WTC11 (cell line): ENCODE measurements around the gene SEH1L. TPM values are rescaled to one million over a fixed set of nuclear protein-coding genes. Genes with fewer than 3 reads are reported as not detected.

Source experiments
- ATAC-seq: fragments of 200-7000 bp; cut with Tn5 transposase; 2 replicates; pipeline ENCODE4 v1.10.0; 2021; ENCODE audit warnings: mild to moderate bottlenecking, moderate library complexity
- CTCF ChIA-PET: fragments of 300-600 bp; sonication (Branson Sonifier 250); formaldehyde crosslinking; loops from one replicate; lab custom pipeline; 2021; ENCODE audit warnings: antibody characterized with exemption; lab: Charles Lee
- POLR2A ChIA-PET: fragments of 350-600 bp; sonication (Branson Sonifier 250); formaldehyde crosslinking; loops from one replicate; lab custom pipeline; 2021; ENCODE audit warnings: antibody characterized with exemption; lab: Charles Lee
- DNase-seq: peaks from one replicate; pipeline ENCODE4 v3.0.0; 2021; ENCODE audit warnings: low spot score
- H3K27ac Mint-ChIP-seq: 2 replicates; pipeline ENCODE4 v1.8.0; 2021; ENCODE audit warnings: mixed read lengths
- H3K27me3 Mint-ChIP-seq: 2 replicates; pipeline ENCODE4 v1.8.0; 2021; ENCODE audit warnings: low read depth, mild to moderate bottlenecking, moderate library complexity, mixed read lengths
- H3K36me3 Mint-ChIP-seq: 2 replicates; pipeline ENCODE4 v1.8.0; 2021; ENCODE audit warnings: mixed read lengths
- H3K4me1 Mint-ChIP-seq: 2 replicates; pipeline ENCODE4 v1.8.0; 2022; ENCODE audit warnings: mixed read lengths
- H3K4me3 Mint-ChIP-seq: 2 replicates; pipeline ENCODE4 v1.8.0; 2021; ENCODE audit warnings: mild to moderate bottlenecking, moderate library complexity, mixed read lengths
- H3K9me3 Mint-ChIP-seq: 2 replicates; pipeline ENCODE4 v1.8.0; 2021; ENCODE audit warnings: mixed read lengths
- ATF6 ChIP-seq: sonication (generic); formaldehyde crosslinking; IDR thresholded peaks from 2 replicates; pipeline ENCODE4 v1.8.1; 2023; ENCODE audit warnings: mild to moderate bottlenecking, missing genetic modification reagents
- E2F5 ChIP-seq: sonication (generic); formaldehyde crosslinking; IDR thresholded peaks from 2 replicates; pipeline ENCODE4 v1.8.1; 2022; ENCODE audit warnings: mild to moderate bottlenecking, moderate library complexity, missing genetic modification reagents
- EMX1 ChIP-seq: fragments of 250-450 bp; sonication (Bioruptor Pico); IDR thresholded peaks from 2 replicates; pipeline ENCODE4 v1.8.0; 2021; ENCODE audit warnings: mild to moderate bottlenecking
- FOXP4 ChIP-seq: sonication (generic); formaldehyde crosslinking; IDR thresholded peaks from 2 replicates; pipeline ENCODE4 v1.8.0; 2022; ENCODE audit warnings: mild to moderate bottlenecking, missing genetic modification reagents
- GTF2I ChIP-seq: fragments of 250-450 bp; sonication (Bioruptor Pico); conservative IDR thresholded peaks from 2 replicates; pipeline ENCODE4 v1.4.0; 2021; ENCODE audit warnings: mild to moderate bottlenecking
- HMGXB4 ChIP-seq: sonication (generic); formaldehyde crosslinking; IDR thresholded peaks from 2 replicates; pipeline ENCODE4 v1.8.1; 2023; ENCODE audit warnings: mild to moderate bottlenecking, moderate library complexity, missing genetic modification reagents
- MYBL2 ChIP-seq: sonication (generic); formaldehyde crosslinking; IDR thresholded peaks from 2 replicates; pipeline ENCODE4 v1.8.1; 2023; ENCODE audit warnings: mild to moderate bottlenecking, moderate library complexity, missing genetic modification reagents
- NR1H2 ChIP-seq: sonication (generic); formaldehyde crosslinking; IDR thresholded peaks from 2 replicates; pipeline ENCODE4 v1.9.0; 2021; ENCODE audit warnings: mild to moderate bottlenecking, moderate library complexity, missing genetic modification reagents
- OVOL2 ChIP-seq: fragments of 250-450 bp; sonication (Bioruptor Pico); IDR thresholded peaks from 2 replicates; pipeline ENCODE4 v1.9.0; 2021; ENCODE audit warnings: mild to moderate bottlenecking, borderline replicate concordance
- PRRX2 ChIP-seq: fragments of 250-450 bp; sonication (Bioruptor Pico); IDR thresholded peaks from 2 replicates; pipeline ENCODE4 v1.8.0; 2021; ENCODE audit warnings: mild to moderate bottlenecking
- RELA ChIP-seq: sonication (generic); formaldehyde crosslinking; IDR thresholded peaks from 2 replicates; pipeline ENCODE4 v1.8.1; 2022; ENCODE audit warnings: missing genetic modification reagents, mild to moderate bottlenecking, borderline replicate concordance
- RORB ChIP-seq: fragments of 250-450 bp; sonication (Bioruptor Pico); IDR thresholded peaks from 2 replicates; pipeline ENCODE4 v1.9.0; 2021; ENCODE audit warnings: mild to moderate bottlenecking
- SMAD4 ChIP-seq: sonication (generic); formaldehyde crosslinking; IDR thresholded peaks from 2 replicates; pipeline ENCODE4 v1.8.0; 2022; ENCODE audit warnings: mild to moderate bottlenecking, missing genetic modification reagents
- STAT6 ChIP-seq: sonication (generic); formaldehyde crosslinking; conservative IDR thresholded peaks from 2 replicates; pipeline ENCODE4 v1.8.1; 2023; ENCODE audit warnings: mild to moderate bottlenecking, low read depth, missing genetic modification reagents, moderate library complexity
- TCF7 ChIP-seq: sonication (generic); formaldehyde crosslinking; IDR thresholded peaks from 2 replicates; pipeline ENCODE4 v1.8.0; 2022; ENCODE audit warnings: mild to moderate bottlenecking, low read depth, missing genetic modification reagents, moderate library complexity
- TP53 ChIP-seq: sonication (generic); formaldehyde crosslinking; IDR thresholded peaks from 2 replicates; pipeline ENCODE4 v1.8.1; 2023; ENCODE audit warnings: mild to moderate bottlenecking, missing genetic modification reagents
- ZBTB21 ChIP-seq: sonication (generic); formaldehyde crosslinking; IDR thresholded peaks from 2 replicates; pipeline ENCODE4 v1.8.1; 2023; ENCODE audit warnings: mild to moderate bottlenecking, missing genetic modification reagents, borderline replicate concordance
- ZBTB43 ChIP-seq: sonication (generic); formaldehyde crosslinking; IDR thresholded peaks from 2 replicates; pipeline ENCODE4 v1.8.1; 2023; ENCODE audit warnings: mild to moderate bottlenecking, missing genetic modification reagents
- ZMAT4 ChIP-seq: fragments of 250-450 bp; sonication (Bioruptor Pico); IDR thresholded peaks from 2 replicates; pipeline ENCODE4 v1.9.0; 2021; ENCODE audit warnings: mild to moderate bottlenecking
- ZNF121 ChIP-seq: sonication (generic); formaldehyde crosslinking; IDR thresholded peaks from 2 replicates; pipeline ENCODE4 v1.8.0; 2023; ENCODE audit warnings: missing genetic modification reagents
- ZNF138 ChIP-seq: sonication (generic); formaldehyde crosslinking; conservative IDR thresholded peaks from 2 replicates; pipeline ENCODE4 v1.8.1; 2022; ENCODE audit warnings: mild to moderate bottlenecking, moderate library complexity, missing genetic modification reagents
- ZNF263 ChIP-seq: sonication (generic); formaldehyde crosslinking; IDR thresholded peaks from 2 replicates; pipeline ENCODE4 v1.8.1; 2022; ENCODE audit warnings: low read depth, mild to moderate bottlenecking, moderate library complexity, missing genetic modification reagents
- ZNF317 ChIP-seq: sonication (generic); formaldehyde crosslinking; IDR thresholded peaks from 2 replicates; pipeline ENCODE4 v1.8.1; 2023; ENCODE audit warnings: low read depth, mild to moderate bottlenecking, moderate library complexity, missing genetic modification reagents, borderline replicate concordance
- ZNF416 ChIP-seq: fragments of 250-450 bp; sonication (Bioruptor Pico); IDR thresholded peaks from 2 replicates; pipeline ENCODE4 v1.9.0; 2021; ENCODE audit warnings: mild to moderate bottlenecking, inconsistent platforms
- total RNA-seq: library from RNA; stranded (reverse); gene quantifications from 3 replicates; pipeline ENCODE4 v1.2.3, GENCODE V29; 2021

Gene SEH1L
- total RNA-seq, 1 experiment from 2014 or later = 75.5 TPM

GRCh38 chr18:13017247-13017875, 69.5 kb downstream of the SEH1L start:
- Mint-ChIP-seq H3K27me3 (no peaks in the 10 kb centered on the region), H3K9me3 (no peaks in the 10 kb centered on the region), H3K4me1 (no peaks in the 10 kb centered on the region), H3K36me3 (peaks cover 63% of the 10 kb centered on the region), H3K27ac (no peak overlapping the region), H3K4me3 (no peak overlapping the region)
- no peak for ATAC-seq
- CTCF ChIA-PET = no interaction called here
- POLR2A ChIA-PET = no interaction called here
- TF ChIP-seq MYBL2 (CRISPR knock-in tag) (no peak), GTF2I (no peak), RORB (CRISPR knock-in tag) (no peak), NR1H2 (CRISPR knock-in tag) (no peak), SMAD4 (CRISPR knock-in tag) (no peak), STAT6 (CRISPR knock-in tag) (no peak), OVOL2 (CRISPR knock-in tag) (no peak), ZMAT4 (CRISPR knock-in tag) (no peak)
- DNase-seq = no peak

- H3K4me1 Mint-ChIP-seq = no peaks in the 10 kb centered on the region
- no peaks in the 10 kb centered on the region for H3K27me3 Mint-ChIP-seq
- no peak for ATAC-seq
- peaks cover 62% of the 10 kb centered on the region for H3K36me3 Mint-ChIP-seq
- DNase-seq = no peak
- no peak overlapping the region for H3K27ac Mint-ChIP-seq
- CTCF ChIA-PET = no interaction called here
- TF ChIP-seq HMGXB4 (CRISPR knock-in tag) (no peak), ZNF263 (CRISPR knock-in tag) (no peak), ZBTB21 (no peak), RORB (CRISPR knock-in tag) (no peak), RELA (CRISPR knock-in tag) (no peak), ZNF138 (CRISPR knock-in tag) (no peak), ZNF121 (CRISPR knock-in tag) (no peak), TP53 (CRISPR knock-in tag) (no peak), ZBTB43 (CRISPR knock-in tag) (no peak), OVOL2 (CRISPR knock-in tag) (no peak), E2F5 (CRISPR knock-in tag) (no peak), ZNF317 (no peak), PRRX2 (CRISPR knock-in tag) (no peak), MYBL2 (CRISPR knock-in tag) (no peak), ATF6 (CRISPR knock-in tag) (no peak), ZNF416 (CRISPR knock-in tag) (no peak), FOXP4 (no peak), EMX1 (no peak), TCF7 (CRISPR knock-in tag) (no peak)
- POLR2A ChIA-PET = no interaction called here
- H3K4me3 Mint-ChIP-seq = no peak overlapping the region
- no peaks in the 10 kb centered on the region for H3K9me3 Mint-ChIP-seq
Observed at GRCh38 chr18:13018374-13018773, 70.6 kb downstream of the SEH1L start.
